ENCODE measurements around the gene NAE1.
"Not testable (repeated sequence)": the region's sequence is repeated elsewhere in the genome, so short reads cannot be mapped to it uniquely, and the experiment has no call there.

NAE1 gene

DNA sequence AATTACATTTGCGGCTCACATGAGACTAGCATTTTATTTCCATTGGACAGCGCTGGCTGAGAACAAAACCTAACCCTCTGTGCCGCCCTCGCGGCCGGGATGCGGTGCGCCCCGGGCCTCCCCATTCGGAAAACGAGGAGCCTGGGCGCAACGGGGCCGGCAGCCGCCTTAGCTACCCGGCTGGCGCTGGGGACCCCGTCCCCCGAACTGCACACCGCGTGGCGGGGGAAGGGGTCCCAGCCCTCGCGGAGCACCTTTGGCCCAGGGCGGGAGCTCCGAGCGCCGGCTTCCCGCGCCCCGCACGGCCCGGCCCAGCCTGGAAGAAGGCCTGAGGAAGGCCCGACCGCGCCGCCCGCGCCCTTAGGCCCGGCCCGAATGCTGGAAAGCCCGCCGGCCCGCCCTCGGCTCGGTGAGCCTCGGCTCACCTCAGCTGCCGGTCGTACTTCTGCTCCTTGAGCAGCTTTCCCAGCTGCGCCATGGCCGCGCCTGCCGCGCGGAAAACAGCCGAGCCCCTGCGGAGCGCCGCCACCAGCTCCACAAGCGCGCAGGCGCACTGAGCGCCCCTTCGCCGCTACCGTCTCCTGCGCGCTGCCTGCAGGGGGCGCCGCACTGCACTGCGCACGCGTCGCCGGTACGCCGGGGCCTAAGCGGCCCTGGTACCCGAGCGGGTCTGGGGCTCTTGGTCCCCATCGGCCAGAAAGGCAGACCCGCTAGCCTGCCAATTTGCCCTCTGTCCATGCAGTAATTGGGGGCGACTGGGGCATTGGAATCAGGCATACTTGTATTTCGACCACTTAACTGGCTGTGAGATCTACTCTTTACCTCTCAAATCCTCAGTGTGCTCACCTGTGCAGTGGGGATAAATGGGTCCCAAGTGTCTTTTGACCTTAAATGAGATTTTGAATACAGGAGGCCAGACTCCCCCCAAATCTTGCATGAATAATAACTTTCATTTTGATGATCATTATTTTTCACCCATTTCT, at the start of gene NAE1:
Gene NAE1 (minus strand): TSS at position 555 of the 983 bp plus-strand sequence. CDS start 77 bp downstream, at position 478.
- DNase-seq (ENCODE audit: low spot score), result peak; percentile 81

DNA sequence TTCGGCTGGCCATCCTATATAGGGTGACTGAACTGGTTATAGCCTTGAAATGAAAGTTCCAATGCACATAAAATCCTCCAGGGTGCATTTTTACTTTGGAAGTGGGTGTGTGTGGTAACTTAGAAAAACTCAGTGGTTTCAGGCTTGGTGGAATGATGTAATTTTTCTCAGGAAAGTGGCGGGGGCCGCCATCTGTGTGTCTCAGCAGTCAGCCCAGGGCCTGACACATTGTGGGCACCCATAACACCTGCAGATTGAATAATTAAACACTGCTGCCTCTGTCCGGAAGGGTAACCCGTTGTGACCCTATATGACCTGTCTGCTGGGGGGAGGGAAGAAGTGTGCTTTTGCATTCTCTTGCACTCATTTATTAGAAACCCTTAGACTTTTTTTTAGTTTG, 47.3 kb upstream of the NAE1 start:
- DNase-seq (ENCODE audit: low spot score), result no peak

DNA sequence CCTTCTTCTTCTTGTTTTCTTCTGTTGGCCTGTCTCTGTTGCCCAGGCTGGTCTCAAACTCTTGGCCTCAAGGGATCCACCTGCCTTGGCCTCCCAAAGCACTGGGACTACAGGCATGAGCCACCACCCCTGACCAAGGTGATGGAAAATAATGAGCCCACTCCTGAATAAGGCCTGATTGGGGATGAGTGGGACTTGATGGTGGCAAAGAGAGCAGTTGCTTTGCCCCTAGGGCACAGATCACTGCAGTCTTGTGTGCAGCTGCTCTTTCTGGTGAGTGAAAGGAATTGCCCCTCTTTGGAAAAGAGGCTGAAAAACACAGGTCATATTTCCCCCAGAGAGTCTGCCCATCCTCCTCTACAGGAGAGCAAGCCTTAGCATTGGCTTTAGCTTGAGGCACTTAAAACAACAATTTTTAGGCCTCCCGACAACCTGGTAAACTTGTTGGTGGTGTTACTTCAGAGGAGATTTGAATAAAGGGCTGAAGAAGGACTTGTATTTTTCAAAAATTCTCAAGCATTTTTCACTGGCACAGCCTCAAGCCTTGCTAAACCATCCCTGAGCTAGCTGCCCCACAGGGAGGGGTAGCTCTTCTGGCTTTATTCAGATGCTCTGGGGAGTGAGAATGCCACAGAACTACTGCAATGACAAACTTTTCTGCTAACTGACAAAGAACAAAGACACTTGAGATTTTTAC, 43.5 kb upstream of the NAE1 start:
- DNase-seq (ENCODE audit: low spot score), result peak; percentile 36

DNA sequence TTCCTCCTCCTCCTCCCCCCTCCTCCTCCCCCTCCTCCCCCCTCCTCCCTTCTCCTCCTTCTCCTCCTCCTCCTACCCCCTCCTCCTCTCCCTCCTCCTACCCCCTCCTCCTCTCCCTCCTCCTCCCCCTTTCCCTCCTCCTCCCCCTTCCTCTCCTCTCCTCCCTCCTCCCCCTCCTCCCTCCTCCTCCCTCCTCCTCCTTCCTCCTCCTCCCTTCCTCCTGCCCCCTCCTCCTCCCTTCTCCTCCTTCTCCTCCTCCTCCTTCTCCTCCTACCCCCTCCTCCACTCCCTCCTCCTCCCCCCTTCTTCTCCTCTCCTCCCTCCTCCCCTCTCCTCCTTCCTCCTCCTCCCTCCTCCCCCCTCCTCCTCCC, 42.9 kb upstream of the NAE1 start:
- no peak for DNase-seq (ENCODE audit: low spot score)

DNA sequence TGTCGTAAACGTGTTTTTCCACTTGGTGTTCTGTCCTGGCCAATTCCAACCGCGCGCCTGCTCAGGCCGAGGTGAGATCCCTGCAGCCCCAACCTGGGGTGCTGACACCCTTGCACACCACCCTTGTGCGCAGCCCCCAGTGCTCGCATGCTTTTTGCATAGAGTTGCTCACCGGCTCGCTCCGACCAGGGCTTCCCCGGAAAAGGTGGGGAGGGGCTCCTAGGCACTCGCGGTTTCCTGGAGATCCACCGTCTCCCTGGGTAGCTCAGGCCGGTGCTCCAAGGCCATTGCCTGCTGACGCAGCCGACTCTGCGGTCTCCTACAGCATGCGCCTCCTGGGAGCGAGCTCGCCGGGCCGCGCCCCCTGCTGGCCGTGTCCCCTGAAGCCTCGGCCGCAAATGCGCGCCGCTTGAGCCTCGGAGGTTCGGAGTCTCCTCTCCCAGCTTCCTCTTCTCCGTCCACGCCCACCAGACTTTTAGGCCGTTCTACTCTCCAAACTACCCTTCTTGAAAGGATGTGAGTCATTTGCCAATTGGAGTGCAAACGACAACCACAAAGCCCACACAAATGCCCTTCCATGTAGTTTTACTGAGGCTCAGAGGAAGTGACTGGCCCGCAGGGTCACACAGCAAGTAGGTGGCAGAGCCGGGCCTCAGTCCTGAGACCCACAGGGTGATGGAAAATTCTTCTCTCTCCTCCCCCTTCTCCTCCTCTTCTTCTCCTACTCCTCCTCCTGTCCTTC, 42.3 kb upstream of the NAE1 start:
- peak; percentile 87 for DNase-seq (ENCODE audit: low spot score)

DNA sequence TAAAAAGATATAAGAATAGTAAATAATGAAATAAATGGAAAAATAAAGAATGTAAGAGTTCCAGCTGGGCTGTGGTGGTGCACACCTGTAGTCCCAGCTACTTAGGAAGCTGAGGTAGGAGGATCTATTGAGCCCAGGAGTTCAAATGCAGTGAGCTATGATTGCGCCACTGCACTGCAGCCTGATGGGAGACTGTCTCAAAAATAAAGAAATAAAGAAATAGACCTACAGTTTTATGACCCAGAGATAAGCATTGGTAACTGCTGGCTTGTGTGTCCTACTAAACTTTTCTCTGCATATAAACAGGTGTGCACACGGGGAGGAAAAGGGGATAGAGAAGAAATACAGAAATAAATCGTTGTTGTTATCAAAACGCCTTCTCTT, 41.8 kb upstream of the NAE1 start:
- DNase-seq (ENCODE audit: low spot score), result no peak

DNA sequence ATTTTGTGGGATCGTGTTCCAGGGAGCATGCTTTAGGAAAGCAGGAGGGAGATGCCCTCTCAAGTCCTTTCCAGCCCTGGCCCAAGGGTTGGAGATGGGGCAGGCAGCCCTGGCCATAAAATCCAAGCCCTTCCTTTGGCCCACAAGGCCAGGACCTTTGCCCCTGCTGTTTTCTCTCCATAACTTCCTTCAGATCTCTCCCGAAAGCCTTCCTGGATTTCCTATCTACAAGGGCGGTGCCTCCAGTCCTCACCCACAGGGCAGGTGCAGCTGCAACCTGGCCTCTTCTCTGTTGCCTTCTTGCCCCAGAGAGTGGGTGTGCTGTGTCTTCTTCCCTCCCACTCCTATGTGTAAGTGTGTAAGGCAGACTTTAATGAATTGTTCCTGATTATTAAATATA, 41.1 kb upstream of the NAE1 start:
- DNase-seq (ENCODE audit: low spot score), result no peak

DNA sequence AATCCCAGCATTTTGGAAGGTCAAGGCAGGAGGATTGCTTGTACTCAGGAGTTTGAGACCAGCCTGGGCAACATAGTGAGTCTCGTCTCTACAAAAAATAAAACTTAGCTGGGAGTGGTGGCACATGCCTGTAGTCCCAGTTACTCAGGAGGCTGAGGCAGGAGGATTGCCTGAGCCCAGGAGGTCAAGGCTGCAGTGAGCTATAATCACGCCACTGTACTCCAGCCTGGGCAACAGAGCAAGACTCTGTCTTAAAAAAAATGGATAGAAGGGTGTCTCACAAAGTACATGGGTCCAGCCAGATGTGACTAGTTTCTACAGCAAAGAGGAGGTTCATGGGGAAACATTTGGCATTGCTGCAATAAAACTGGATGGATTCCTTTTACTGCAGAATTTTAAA, 40.6 kb upstream of the NAE1 start:
- DNase-seq (ENCODE audit: low spot score), result not testable (repeated sequence)

DNA sequence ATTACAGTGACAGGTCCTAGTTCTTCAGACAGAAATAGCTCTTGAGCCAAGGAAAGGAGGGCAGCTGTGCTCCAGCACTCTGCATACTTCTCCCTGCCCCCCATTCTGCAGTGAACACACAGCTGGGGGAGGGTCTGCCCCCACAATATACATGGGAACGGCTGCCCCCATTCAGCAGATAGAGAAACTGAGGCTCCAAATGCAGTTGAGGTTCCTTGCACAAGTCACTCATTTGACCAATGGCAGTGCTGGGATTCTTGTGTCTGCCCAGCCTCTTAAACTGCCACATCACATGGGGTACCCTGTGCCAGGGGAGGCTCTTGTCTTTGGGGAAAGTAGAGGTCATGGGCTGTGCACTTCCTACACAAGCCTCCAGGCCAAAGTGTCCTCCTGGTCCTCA, 38.6 kb upstream of the NAE1 start:
- DNase-seq (ENCODE audit: low spot score), result no peak

DNA sequence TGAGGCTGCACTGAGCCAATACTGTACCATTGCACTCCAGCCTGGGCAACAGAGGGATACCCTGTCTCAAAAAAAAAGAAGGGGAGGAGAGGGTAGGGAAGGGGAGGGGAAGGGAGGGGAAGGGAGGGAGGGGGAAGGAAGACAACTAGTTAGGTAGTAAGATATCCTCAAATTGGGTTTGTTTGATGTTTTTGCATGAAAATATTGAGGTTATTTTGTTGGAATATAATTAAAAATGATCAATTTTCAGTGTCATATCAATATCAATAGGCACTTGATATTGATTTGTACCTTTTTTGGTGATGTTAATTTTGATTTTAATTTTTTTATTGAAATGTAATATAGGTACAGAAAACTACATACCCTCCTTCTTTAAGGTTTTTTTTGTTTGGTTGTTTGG, 32.9 kb upstream of the NAE1 start:
- no peak for DNase-seq (ENCODE audit: low spot score)

DNA sequence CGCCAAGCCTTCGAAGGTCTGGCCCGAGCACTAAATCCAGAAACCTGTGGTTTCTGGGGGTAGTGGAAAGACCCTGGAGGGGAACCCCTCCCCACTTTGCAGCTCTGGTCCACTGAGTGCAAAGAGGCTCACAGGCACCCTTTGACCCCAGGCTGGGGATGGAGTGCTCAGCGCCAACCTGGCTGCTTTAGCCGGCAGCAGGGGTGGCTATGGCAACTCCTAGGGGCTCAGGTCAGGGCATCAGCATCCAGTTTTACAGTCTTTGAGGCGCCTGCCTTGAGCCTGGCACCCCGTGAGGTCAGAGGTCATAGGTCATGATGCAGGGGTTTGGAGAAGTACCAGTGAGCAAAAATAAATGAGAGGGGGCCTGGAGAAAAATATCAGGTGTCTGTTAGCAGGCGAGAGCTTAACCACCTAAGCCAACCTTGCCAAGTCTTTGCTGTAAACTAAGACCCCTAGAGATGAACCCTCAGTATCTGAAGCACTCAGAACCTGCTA, 31.3 kb upstream of the NAE1 start:
- no peak for DNase-seq (ENCODE audit: low spot score)

DNA sequence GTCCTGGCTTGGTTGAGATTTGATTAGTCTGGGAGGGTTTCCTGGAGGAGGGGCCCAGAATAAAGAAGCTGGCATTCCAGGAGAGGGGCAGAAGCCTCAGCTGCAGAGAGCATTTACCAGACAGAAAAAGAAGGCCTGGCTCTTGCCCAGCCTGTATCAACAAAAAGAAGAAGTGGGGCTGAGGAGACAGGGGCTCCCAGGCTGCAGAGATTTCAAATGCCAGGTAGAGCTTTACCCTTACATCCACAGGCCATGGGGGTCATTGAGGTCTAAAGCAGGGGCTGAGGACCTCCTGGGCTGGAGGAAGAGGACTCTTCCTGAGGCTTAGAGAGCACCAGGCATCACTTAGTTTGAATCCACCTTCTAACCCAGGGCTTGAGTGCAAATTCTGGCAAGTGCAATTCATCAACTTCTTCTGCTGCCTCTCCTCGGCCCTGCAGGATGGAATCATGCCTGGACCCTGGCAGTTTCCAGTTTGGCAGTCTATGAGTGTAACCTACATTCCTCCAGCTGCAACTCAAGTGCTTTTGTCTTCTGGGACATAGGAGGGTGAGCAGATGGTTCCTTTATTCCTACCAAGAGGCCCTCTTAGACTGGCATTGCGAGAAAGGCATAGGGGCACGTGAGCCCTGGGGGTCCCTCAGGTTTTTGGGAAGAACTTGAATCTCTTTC, 28.8 kb upstream of the NAE1 start:
- DNase-seq (ENCODE audit: low spot score), result no peak

DNA sequence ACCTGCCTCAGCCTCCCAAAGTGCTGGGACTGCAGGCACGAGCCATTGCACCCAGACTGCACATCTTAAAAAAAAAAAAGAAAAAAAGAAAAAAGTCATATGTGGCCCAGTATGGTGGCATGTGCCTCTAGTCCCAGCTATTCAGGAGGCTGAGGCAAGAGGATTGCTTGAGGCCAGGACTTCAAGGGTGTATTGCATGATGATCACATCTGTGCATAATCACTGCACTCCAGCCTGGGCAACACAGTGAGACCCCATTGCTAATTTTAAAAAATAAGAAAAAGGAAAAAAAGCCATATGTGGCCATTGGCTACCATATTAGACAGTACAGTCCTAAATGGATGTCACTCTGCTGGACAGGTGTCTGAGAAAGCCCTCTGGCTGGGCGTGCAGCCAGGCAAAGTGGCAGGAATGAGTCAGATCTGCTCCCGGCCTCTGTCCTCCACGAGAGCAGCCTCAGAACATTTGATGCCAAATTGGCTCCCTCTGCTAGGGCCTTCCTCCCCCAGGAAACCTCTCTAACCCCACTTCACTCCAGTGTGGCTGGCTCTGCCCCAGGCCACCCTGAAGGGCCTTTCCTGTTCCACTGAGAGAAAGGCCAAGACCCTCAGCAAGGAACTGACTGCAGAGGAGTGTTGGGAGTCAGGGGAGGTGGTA, 28.1 kb upstream of the NAE1 start:
- DNase-seq (ENCODE audit: low spot score), result peak; percentile 23

DNA sequence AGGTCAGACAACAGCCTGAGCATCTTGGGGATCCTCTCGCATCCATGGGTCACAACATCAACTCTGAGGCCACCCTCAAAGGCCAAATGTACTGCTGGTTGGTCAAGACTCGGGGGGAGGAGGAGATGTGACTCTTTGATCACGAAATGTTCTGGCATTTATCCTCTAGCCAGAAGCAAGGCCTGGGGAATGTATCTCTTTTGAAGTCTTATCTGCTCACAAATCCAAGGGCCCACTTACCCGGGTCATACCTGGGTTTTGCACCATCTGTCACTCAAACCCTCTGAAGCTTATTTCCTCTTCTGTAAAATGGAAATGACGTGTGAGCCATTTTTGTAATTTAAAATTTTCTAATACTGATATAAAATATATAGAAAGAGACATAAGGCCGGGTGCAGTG, 26.7 kb upstream of the NAE1 start:
- no peak for DNase-seq (ENCODE audit: low spot score)

DNA sequence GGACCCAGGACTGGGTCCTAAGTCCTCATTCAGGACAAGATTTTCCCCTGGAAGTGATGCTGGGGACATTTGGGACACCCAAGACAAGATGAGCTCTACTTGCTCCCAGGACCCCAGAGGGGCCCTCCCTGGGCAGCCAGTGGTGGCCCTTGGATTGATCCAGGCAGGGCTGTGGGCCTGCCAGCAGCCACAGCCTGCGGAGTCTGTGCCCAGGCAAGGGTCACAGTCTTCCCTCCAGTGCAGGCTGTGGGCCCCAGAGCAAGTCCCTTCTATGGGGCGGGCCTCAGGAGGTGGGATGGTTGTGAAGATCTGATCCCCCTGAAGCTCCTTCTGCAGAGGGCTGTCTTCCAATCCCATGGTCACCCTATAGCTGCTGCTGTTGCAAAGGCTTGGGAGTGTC, 26.0 kb upstream of the NAE1 start:
- no peak for DNase-seq (ENCODE audit: low spot score)

DNA sequence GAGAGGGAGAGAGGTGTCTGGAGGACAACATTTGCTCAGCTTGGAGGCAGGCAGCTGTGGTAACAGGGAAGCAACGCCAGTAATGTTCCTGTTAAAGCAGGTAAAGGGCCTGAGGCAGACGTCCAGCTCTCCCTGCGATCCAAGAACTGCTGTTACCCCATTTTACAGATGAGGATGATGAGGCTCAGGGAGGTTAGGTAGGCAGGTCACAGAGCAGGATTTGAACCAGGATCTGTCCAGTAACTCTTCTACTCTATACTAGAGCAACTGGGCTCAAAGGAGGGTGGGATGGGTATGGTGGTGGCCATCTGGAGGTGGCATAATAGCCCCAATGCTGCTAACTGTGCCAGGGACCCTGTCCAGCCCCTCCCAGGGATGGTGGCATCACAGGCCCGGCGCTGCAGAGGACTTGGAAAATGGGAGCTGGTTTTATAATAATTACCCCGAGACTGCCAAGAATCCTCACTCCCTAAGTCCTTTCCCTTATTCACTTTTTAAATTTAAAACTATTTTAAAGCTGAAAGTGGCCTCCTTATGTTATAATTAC, 25.5 kb upstream of the NAE1 start:
- DNase-seq (ENCODE audit: low spot score), result no peak

DNA sequence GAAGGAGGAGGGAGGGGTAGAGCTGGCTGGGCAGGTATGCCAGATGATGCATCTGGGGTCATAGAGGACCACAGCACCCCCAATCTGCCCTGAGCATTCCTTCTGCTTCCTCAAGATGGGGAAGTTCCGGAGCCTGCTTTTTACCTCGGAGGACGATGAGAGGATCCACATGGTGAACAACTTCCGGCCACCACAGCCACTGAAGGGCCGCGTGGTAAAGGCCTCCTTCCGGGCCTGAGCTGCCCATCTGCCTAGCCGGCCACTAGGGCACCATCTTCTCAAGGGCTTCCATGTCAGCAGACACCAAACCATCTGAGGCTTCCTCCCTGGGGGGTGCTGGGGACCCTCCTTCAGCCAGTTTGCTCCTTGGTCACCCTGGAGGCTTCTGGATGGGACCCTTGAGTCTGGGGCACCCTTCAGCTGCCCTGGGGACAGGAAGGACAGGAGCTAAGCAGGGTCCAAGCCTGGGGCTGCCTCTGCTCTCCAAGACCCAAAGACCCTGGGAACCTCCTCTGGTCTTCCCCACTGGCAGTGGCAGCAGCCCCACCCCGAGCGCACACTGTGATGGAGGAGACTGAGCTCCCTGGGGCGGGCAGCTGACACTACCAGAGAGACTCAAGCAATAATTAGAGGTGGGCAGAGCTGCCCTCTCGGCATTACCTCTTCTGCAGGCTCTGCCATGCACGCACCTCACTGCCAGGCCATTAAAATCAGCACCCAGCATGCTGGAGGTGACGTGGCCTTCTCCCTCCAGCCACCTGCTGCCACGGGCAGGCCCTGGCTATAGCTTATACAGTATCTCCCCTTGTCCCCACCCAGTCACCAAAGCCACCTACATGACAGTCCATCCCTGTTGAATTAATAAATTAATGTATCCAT, 22.7 kb upstream of the NAE1 start:
- DNase-seq (ENCODE audit: low spot score), result no peak

DNA sequence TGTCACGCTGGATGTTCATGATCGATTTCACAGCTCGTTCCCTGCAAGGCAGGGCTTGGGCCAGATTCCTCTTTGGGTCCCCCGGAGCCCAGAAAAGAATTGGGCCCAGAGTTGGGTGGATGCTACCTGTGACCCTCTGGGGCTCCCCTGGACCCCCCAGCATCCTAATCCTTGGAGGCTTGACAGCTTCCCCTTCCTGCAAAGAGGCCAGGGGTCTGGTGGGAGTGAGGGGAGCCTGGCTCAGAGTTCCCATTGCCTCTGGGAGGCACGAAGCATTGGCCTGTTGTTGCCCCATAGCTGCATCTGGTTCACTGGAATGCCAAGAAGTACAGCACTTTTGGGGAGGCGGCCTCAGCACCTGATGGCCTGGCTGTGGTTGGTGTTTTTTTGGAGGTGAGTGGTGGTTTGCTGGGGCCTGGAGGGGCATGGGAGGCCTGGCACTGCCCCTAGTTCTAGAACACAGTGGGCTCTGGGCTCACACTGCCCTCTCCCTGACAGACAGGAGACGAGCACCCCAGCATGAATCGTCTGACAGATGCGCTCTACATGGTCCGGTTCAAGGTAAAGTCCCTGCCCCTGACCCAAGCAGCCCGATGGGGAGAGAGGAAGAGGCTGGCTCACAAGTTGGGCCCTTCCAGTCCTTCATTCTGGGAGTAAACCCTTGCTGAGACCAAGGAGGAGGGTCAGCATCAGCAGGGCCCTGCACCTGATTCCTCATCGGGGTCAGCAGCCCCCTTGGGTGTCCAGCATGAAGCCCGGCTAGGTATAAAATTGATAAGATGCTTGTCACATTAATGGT, 20.6 kb upstream of the NAE1 start:
- no peak for DNase-seq (ENCODE audit: low spot score)

DNA sequence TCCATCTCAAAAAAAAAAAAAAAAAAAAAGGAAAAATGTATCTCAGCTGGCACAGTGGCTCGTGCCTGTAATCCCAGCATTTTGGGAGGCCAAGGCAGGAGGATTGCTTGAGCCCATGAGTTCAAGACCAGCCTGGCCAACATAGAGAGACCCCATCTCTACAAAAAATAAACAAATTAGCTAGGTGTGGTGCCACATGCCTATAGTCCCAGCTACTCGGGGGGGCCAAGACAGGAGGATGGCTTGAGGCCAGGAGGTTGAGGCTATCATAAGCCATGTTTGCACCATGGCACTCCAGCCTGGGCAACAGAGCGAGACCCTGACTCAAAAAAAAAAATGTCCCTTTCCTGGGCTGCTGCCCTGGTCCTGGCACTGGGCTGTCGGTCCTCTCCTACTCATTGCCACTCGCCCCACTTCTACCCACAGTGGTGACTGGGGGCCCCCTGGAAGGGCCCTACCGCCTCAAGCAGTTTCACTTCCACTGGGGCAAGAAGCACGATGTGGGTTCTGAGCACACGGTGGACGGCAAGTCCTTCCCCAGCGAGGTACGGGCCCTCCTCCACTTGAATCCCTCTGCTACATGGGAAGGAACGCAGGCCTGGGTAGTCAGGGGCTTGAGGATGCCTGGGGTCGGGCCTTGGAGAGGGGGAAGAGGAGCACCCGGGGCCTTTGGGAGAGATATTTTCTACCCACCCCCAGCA, 19.5 kb upstream of the NAE1 start:
- DNase-seq (ENCODE audit: low spot score), result no peak
